ENCODE results near the gene CRB3.

Gene CRB3

DNA sequence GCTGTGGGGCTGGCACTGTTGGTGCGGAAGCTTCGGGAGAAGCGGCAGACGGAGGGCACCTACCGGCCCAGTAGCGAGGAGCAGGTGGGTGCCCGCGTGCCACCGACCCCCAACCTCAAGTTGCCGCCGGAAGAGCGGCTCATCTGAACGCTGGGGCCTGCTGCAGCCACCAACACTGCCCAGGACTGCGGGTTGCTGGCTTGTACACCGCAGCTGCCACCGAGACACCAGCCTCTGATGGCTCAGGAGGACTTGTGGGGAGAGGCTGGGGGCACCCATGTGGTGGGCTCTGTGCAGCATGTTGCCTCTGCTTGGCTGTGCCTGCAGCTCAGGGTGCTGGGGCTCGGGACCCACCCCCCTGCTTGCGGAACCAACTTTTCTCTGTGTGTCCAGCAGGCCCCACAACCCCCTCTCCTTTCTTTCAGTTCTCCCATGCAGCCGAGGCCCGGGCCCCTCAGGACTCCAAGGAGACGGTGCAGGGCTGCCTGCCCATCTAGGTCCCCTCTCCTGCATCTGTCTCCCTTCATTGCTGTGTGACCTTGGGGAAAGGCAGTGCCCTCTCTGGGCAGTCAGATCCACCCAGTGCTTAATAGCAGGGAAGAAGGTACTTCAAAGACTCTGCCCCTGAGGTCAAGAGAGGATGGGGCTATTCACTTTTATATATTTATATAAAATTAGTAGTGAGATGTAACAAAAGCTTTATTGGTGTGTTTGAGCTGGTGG, 2.6 kb downstream of the CRB3 start:
- DNase-seq (ENCODE audit: low read depth): no peak

DNA sequence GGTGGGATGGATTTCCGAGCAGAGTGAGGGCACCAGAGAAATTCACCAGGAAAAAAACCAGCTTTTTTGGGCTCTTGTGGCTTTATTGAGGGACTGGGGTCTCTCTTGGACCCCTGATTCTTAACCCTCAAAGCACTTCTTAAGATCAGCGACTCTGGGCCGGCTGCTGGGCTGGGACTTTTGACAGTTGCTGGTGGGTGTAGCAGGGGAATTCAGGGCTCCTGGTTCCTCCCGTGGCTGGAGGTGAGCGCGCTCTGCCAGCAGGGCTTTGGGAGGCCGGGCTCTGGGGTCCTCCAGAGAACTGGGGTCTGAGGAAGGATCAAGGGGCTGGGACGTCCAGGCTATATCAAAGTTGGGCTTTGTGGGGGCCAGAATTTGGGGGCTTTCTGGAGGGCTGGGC, 3.3 kb downstream of the CRB3 start:
- no peak for DNase-seq (ENCODE audit: low read depth)

DNA sequence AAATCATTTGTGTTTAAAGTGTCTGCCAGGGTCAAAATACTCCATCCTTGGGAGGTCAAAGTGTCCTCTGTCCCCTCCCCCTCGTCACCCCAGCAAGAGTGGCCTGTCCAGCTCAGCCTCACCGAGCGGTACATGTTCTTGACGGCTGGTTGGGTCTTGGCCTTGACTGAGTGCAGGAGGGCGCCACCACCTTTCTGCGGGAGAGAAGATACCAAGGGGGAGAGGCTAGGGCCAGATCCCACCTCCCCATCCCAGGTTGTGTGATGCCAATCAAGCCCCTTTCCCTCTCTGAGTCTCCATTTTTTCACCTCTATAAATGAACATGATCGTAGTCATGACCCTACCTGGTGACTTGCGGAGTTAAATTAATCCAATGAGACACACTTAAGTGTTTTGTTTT, 6.1 kb downstream of the CRB3 start:
- DNase-seq (ENCODE audit: low read depth): no peak

DNA sequence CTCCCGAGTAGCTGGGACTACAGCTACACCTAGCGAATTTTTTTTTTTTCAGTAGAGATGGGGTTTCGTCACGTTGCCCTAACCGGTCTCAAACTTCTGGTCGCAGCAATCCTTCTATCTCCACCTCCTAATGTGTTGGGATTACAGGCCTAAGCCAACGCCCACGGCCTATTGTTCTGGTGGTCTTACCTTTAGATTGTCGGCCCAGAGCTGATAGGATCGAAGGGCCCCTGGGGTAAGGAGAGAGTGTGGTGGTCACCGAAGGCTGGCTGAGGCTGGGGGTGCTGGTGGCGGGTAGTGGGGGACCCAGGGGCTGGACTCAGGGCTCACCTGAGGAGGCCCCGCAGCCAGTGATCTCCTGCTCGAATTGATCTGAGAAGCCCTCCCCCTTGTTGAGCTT, 7.0 kb downstream of the CRB3 start:
- DNase-seq (ENCODE audit: low read depth): no peak

DNA sequence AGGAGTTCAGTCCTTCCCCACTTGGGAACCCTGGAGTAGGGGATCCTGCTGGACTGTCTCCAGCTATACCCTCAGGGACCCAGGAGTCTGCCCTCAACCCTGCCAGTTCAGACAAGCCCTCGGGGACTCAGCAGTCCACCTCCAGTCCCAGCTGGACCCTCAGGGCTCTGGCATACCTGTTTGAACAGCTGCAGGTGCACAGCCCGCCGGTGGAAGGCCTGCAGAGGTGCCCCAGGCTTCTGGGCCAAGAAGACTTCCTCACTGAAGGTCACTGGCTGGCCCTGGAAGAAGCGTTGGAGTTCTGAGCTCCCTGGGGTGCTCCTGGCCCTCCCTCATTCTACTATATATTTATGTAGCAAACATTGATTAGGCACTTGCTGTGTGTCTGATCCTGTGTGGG, 8.6 kb downstream of the CRB3 start:
- no peak for DNase-seq (ENCODE audit: low read depth)

DNA sequence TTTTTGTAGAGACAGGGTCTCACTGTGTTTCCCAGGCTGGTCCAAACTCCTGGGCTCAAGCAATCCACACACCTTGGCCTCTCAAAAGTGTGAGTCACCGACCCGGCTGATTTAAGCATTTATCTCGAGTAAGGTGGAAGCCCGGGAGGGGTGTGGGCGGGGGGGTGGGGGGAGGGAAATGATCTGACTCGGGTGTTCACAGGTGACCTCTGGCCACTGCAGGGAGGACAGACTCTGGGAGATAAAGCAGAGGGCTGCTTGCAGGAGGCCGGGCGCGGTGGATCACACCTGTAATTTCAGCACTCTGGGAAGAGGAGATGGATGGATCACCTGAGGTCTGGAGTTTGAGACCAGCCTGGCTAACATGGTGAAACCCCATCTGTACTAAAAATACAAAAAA, 9.6 kb downstream of the CRB3 start:
- no peak for DNase-seq (ENCODE audit: low read depth)

DNA sequence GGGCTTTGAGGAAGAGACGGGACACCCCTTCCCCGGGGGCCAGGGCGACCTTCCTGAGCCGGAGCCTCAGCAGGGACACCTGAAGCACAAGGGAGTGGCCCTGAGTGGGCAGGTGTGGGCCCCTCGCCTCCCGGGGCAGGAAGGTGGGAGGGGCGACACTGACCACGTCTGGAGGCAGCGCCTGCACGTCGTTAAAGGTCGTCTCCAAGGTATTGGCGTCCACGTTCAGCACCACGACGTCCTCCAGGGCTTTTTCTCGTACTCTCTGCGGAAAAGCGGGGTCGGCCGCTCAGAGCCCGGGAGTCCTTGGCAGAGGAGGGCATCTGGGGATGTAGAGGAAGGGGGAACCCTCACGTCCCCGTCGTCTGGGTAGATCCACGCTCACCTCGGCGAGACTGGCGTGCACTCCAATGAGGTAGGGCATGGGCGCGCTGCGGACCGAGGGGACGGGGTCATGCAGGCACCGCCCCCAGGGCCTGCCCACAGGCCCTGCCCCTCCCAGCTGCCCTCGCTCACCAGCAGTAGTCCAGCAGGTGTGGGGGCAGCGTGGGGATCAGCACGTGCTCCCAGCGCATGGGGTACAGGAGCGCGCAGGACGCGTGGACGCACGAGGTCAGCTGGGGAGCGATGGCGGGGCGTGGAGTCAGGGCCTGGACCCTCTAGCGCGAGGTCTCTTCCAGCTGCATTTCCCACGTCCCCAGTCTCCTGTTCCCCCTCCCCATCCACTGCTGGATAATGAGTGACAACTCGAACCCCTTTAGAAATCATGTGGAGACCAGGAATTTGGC, 11.4 kb downstream of the CRB3 start:
- no peak for DNase-seq (ENCODE audit: low read depth)

DNA sequence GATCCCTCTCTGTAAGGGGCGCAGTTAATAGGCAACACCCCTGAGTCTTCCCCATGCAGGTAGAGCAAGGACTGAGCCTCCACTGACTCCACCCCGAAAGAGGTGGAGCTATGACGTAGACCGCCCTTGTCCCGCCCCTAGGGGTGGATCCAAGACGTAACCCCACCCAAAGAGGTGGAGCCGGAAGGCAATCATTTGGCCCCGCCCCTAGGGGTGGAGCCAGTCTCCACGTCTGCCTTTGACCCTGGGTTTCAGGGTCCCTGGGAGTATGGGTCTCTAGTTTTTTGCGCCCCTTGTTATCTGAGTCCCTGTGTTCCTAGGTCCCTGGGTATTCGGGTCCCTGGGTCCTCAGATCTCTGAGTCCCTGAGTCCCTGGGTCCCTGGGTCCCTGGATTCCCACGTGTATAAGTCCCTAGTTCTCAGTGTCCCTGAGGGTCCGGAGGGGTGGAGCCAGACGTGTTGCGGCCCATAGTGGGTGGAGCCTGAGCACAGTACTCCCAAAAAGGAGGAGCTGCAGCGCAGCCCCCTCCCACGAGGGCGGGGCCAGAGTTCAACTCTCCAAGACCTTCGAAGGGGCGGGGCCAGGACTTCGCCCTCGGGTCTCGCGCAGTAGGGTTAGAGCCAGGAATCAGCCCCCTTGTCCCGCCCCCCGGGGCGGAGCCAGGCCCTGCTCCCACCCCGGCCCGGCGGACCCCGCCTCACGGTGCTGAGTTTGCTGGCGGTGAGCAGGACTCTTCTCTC, 12.3 kb downstream of the CRB3 start:
- peak; percentile 62 for DNase-seq (ENCODE audit: low read depth)

DNA sequence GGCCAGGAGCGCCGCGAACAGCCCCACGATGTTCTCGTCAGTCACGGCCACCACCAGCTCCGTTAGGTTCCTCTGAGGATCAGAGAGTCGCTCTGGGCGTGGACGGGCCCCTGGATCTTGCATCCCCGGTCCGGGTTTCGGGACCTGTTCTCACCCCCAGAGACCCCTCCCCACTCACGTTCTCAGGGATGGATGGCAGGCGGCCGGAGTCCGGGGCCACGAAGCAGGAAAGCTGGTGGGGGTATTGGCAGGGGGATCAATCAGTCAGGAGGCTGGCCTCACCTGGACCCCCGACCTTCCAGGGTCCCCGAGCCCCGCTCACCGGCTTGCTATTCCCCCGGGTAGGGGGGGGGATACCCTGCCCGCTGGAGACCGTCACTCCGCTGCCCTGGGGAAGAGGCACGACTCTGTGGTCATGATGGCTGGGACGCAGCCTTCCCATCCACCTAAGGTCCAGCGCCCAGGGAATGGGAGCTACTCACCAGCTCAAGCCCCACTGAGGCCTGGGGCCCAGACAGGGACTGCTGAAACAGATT, 12.9 kb downstream of the CRB3 start:
- DNase-seq (ENCODE audit: low read depth): no peak

DNA sequence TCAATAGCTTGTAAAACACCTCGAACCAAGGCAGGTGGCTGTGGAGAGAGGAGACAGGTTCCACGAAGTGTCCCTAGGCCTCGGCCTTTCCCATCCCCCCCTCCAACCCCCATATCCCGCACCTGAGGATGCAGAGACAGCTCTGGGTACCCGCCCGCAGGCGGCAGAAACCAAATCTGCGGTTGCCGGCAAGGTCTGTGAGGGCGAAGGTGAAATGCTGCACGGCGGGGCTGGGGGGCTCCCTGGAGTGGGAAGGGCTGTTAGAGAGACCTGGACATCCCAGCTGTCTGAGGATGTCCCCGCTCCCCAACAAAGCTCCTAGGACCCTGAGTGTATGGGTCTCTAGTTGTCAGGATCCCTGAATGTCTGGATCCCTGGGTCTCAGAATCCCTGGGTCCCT, 14.7 kb downstream of the CRB3 start:
- no peak for DNase-seq (ENCODE audit: low read depth)

DNA sequence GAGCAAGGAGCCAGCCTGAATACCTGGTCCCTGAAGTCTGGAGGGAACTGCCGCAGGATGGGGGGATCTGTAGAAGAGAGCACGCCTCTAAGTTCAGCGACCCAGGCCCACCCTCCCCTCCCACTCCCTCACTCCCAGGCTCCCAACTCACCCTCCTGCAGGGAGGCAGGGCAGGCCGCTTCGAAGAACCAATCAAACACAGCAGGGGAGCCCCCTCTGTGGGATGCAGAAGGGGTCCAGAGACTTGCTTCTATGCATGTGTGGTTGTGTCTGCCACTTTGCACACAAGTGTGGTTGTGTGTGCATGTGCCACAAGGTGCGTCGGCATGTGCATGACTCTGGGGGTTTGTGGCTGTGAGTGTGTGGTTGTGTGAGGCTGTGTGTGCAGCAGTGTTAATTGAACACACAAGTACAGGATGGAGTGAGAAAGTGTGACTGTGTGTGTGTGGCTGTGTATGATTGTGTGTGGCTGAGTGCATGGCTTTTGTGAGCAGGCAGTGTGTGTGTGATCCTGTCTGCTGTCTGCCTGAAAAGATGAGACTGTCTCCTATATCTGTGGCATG, 15.8 kb downstream of the CRB3 start:
- no peak for DNase-seq (ENCODE audit: low read depth)

DNA sequence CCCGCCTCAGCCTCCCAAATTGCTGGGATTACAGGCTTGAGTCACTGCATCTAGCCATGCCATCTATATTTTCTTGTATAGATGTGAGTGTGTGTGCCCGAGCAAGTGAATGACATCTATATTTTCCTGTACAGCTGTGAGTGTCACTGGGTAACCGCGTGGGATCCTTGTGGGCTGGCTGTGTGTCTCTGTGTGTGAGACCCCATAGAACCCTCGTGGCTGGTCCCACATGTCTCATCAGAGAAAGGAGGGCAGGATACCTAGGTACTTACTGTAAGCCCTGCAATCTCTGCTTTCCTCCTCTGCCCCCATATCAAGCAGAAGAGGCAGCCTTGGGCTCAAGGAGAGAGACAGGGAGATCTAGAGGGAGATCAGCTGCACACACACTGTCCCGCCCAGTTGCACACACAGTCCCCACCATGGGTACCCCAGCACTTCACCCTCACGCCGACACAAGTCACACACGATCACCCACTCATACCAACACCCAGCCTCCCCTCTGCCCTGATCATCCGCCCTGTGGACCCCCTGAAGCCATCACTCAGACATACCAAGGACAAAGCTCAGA, 16.9 kb downstream of the CRB3 start:
- no peak for DNase-seq (ENCODE audit: low read depth)

DNA sequence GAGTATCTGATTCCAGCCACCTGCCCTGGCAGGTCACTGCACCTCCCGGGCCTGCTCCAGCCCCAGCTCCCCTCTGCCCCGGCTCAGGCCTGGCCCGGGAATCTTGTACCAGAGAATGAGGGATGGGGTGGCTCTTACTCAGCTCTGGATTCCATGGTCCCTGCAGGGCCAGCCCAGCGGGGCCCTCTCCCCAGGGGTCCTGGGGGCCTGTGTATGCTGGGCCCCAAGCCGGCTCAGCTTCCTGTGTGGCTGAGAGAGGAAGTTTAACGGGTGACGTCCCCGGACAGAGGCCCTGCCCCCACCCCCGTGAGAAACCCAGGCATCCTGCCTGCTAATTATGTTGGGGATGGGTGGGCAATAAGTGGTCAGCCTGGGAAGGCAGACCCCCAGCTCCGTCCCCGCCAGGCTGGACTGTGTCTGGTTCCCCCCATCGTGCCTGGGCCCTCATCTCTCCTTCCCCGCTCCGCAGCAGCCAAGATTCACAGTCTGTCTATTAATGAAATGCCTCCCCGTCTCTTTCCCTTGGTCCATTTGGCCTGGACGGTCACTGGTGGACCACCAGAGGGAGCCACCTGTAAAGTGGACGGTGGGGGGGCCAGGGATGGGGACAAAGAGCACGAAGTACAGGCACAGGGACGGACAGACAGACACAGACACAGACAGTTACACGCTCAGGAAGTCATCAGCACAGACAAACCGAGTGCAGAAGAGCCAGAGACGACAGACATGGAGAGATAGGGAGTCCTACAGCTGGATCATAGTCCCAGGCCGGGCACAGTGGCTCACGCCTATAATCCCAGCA, 17.7 kb downstream of the CRB3 start, which contains the start of gene DENND1C:
DENND1C (minus strand) TSS at position 247 of the 802 bp plus-strand sequence; CDS start at position 155, 92 bp downstream.
- DNase-seq (ENCODE audit: low read depth): peak; percentile 45

DNA sequence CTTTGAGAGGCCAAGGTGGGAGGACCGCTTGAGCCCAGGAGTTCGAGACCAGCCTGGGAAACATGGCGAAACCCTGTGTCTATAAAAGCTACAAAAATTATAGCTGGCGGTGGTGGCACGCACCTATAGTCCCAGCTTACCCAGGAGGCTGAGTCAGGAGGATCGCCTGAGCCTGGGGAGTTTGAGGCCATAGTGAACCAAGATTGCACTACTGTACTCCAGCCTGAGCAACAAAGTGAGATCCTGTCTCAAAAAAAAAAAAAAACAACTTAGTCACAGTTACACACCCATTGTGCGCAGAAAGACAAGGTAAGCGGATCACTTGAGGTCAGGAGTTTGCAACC, 18.2 kb downstream of the CRB3 start:
- no peak for DNase-seq (ENCODE audit: low read depth)

DNA sequence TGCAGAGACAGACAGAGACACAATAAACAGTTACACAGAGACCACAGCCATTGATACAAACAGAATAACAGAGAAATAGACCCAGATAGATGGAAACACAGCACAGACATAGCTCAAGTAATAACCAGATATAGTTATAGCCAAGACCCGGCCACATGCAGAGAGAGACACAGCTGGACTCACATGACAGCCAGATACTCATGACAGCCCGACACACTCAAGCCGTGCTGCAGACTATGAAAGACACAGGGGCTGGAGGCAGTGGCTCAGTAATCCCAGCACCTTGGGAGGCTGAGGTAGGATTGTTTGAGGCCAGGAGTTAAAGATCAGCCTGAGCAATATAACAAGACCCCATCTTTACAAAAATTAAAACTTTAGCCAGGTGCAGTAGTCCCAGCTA, 19.2 kb downstream of the CRB3 start:
- DNase-seq (ENCODE audit: low read depth): no peak

DNA sequence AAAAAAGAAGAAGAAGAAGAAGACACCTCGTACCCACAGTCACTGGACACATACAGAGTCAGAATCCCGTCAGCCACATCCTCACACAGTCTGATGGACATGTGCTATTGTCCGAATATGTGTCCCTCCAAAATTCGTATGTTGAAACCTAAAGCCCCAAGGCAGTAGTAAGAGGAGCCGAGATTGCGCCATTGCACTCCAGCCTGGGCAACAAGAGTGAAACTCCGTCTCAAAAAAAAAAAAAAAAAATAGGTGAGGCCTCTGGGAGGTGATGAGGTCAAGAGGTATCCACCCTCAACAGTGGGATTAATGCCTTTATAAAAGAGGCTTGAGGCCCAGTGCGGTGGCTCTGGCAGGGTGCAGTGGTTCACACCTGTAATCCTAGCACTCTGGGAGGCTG, 20.2 kb downstream of the CRB3 start:
- no peak for DNase-seq (ENCODE audit: low read depth)

DNA sequence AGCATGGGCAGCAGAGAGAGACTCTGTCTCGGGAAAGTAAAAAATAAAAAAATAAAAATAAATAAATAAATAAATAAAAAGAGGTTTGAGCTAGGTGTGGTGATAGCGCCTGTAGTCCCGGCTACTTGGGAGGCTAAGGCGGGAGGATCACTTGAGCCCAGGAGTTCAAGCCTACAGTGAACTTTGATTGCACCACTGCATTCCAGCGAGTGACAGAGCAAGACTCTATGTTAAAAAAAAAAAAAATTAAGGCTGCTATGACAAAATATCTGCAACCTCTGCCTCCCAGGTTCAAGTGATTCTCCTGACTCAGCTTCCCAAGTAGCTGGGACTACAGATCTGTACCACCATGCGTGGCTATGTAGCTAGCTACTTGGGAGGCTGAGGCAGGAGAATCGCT, 20.8 kb downstream of the CRB3 start:
- no peak for DNase-seq (ENCODE audit: low read depth)

DNA sequence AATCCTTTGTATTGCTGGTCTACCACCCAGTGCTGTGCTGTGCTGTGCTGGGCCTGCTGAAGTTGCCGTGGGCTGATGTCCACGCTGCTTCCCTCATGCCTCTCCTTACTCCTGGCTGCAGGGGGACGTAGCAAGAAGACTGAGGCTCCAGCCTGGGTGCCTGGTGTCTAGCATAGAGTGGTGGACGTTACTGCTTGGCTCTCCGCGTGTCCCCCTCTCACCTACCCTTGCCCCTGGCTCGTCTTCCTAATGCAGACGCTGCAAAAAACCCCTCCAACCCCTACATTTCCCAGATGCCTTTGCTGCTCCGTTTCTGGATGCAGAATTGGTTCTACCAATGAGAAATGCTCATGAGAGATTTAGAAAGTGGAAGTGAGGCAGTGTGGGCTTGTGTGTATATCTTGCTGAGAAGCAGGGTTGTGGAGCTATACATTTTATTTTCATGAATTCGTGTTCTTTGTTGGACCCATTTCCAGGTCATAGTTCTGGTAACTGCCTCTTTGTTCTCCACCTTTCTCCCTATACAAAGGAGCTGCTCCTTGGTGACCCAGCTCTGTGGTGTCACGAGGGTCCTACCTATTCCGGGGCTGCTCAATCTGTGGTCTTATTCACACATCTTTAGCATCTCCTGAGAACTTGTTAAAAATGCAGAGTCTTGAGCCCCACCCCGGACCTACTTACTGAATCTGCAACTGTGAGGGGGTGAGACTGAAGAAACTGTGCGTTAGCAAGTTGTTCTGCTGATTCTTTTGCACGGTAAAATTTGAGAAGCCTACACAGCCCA, 25.4 kb downstream of the CRB3 start:
- DNase-seq (ENCODE audit: low read depth): no peak

DNA sequence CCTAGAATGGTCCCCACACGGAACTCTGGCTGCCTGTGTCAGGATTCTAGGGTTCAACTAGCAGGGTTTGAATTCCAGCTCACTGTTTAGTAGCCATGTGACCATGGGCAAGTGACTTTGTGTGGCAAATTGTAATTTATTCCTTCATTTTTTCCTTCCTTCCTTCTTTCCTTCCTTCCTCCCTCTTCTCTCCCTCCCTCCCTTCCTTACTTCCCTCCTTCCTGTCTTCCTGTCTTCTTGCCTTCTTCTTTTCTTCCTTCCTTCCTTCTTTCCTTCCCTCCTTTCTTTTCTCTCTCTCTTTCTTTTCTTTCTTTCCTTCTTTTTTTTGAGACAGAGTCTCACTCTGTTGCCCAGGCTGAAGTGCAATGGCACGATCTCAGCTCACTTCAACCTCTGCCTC, 26.1 kb downstream of the CRB3 start:
- no peak for DNase-seq (ENCODE audit: low read depth)

DNA sequence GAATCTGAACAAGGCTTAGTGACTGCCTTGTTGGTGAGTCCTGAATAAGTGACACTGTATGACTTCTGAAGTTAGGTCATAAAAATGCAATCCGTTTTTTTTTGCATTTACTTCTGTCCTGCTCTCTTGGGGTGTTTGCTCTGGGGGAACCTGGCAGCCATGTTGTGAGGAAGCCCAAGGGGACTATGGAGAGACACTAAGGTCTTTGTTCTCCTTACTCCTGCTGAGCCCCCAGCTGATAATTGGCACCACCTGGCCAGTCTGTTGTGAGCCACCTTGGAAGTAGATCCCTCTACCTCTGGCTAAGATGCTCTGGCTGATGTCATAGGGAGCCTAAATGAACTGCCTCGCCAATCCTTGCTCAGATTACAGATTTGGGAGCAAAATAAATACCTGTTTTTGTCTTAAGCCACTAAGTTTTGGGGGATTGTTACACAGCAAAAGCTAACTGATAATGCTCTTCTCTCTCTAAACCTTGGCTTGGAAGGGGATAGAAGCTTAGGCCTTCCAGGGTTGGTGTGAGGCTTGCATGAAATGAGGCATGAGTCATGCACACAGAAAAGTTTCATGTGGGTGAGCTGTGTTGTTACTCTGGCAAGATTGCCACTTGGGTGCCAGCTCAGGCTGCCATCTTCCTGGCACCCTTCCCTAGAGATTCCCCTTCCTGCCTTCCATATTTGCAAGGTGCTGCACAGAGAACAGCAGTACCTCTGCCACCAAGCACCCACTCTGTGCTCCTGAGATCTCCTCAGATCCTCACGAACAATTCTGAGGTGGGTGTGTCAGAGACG, 27.9 kb downstream of the CRB3 start:
- no peak for DNase-seq (ENCODE audit: low read depth)
